Activated naive CD4-positive, alpha-beta T cell (primary cell): Measurements from ENCODE around the gene RASGRF1.

Source experiments
- DNase-seq, 4 experiments: peaks; one replicate each; lab custom pipeline; 2025; lab: John Stamatoyannopoulos, UW

The RASGRF1 gene

DNA sequence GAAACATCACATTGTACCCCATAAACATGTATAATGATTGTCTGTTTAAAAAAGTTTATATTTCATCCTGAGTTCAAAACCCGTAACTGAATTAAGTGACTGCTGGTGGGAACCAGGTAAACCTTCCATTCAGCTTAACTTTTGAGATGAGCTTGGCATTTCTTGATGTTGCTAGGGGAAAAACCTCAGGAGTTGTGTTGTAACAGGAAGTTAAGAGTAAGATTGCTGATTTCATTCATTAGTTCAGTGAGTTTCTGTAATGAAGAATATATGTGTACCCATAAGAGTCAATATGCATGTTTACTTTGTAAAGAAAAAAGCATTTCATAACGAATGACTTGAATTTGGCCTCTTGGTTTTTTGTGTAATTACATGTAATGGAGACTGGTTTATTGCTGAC is 178.3 kb downstream of the RASGRF1 start:
- no peak for DNase-seq

DNA sequence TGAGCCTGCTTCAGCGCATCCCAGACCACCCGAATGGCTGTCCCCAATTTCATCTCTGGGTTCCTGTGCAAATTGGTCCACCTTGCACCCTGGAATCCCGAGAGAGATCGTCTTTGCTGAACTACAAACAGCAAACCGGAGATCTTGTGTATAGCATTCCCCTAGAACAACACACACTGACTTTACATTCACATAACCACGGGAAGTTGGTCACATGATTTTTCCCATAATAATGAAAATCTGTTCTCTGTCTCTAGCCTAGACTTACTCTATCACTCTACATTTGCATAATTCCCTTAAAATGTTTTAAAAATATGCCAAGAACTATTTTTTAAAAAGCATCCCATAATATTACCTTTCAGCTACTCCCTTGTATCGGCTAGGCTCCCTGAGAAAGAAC is 180.3 kb downstream of the RASGRF1 start:
- no peak for DNase-seq
